Inflammatory macrophage treated with lipopolysaccharide for 4 hours (primary cell): ENCODE measurements around the gene ANKRD13A.
"Not testable (repeated sequence)": the region's sequence is repeated elsewhere in the genome, so short reads cannot be mapped to it uniquely, and the experiment has no call there.

Experiments
- DNase-seq: peaks from one replicate; pipeline ENCODE4 v3.0.0-alpha.2; 2020

Gene ANKRD13A

DNA sequence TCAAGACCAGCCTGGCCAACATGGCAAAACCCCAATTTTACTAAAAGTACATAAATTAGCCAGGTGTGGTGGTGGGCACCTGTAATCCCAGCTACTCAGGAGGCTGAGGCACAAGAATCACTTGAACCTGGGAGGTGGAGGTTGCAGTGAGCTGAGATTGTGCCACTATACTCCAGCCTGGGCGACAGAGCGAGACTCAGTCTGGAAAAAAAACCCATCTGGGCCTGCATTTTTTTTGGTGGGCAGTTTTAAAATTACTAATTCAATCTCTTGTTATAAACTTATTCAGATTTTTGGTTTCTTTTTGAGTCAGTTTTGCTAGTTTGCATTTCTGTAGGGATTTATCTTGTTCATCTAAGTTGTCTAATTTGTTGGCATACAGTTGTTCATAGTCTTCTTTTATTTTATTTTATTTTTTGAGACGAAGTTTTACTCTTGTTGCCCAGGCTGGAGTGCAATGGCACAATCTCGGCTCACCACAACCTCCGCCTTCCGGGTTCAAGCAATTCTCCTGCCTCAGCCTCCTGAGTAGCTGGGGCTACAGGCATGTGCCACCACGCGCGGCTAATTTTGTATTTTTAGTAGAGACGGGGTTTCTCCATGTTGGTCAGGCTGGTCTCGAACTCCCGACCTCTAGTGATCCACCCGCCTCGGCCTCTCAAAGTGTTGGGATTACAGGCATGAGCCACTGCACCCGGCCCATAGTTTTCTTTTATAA is 9.6 kb downstream of the ANKRD13A start:
- not testable (repeated sequence) for DNase-seq

- peak; percentile 78 for DNase-seq
These were observed 11.9 kb downstream of the ANKRD13A start for GRCh38 chr12:110010853-110011723.

- peak; percentile 78 for DNase-seq
These were observed 12.9 kb downstream of the ANKRD13A start for GRCh38 chr12:110012137-110012536.

GRCh38 chr12:110012659-110013058 is 13.4 kb downstream of the ANKRD13A start:
- no peak for DNase-seq

DNA sequence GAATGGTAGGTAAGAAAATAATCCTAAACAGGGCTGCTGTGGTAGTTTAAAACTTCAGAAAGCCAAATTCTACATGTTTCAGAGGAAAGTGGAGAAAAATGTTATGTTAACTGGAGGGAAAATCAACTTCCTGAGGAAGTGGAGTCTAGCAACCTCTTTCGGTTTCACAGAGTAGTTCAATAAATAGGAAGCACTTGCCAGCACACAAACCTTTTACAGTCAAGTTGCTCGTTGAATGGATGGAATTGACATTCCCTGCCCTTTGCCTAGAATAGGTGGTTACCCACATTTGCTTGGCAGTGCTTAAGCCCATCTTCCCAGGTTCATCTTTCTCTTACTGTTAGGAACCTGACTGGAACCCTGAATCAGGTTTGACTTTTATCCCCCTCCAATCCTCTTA is 15.9 kb downstream of the ANKRD13A start:
- DNase-seq: peak; percentile 82

- no peak for DNase-seq
These were observed 21.7 kb downstream of the ANKRD13A start for GRCh38 chr12:110020956-110021355.

DNA sequence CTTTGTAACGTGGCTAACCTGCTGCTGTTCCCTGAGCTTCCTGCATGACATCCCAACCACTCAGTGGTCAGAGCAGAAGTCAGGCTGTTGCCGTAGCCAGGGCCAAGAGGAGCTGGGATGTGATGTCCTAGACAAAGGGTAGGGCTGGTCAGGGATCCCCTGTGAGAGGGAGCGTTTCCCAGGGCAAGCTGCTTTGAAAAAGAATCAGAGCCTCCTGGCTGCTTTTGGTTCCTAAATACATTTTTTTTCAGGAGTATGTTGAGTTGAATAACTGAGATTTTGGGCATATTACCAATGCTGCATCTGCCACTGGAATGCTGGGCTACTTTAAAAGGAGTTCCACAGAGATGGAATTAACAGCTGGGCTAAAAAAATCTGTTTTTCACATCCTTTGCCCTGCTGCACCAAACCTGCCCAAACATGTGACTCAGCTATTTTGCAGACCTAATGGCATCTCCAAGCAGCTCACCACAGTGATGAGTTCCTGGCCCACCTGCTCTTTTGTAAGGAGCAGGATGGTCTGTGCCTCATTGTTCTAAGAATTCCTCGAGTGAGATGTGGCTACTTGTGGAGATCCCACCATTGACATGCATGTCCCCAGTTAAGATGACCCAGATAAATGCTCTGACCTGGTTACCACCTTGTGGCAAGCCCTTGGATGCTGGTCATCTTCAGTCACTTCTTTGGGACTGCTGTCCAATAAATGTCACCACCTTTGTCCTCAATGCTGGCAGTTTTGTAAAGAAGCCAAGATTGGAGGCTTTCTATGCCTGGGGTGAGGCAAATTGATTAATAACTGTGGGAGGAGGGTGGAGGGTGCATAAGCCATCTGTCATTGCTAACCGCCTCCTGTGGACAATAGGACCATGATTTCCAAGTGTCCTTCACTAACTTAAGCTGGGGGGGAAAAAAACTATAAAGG is 24.1 kb downstream of the ANKRD13A start:
- no peak for DNase-seq

- DNase-seq: no peak
These were observed 24.8 kb downstream of the ANKRD13A start for GRCh38 chr12:110024051-110024450.

DNA sequence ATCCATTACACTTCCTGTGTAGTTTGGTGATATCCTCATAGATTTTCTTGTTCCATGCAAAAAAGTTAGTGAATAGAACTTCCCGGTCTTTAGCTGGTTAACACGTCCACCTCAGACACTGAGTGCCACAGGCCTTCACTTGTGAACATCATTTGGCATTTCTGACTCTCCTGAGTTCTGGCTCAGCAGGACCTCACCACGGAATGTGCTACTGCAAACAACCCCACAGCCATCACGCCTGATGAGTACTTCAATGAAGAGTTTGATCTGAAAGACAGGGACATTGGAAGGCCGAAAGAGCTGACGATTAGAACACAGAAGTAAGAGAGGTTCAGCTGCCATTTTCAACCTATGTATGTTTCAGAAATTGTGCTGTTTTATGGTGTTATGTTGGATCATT is 29.1 kb downstream of the ANKRD13A start:
- no peak for DNase-seq

GRCh38 chr12:110029290-110029815 is 30.1 kb downstream of the ANKRD13A start:
- no peak for DNase-seq

GRCh38 chr12:110033888-110034287 is 34.7 kb downstream of the ANKRD13A start:
- DNase-seq: no peak

DNA sequence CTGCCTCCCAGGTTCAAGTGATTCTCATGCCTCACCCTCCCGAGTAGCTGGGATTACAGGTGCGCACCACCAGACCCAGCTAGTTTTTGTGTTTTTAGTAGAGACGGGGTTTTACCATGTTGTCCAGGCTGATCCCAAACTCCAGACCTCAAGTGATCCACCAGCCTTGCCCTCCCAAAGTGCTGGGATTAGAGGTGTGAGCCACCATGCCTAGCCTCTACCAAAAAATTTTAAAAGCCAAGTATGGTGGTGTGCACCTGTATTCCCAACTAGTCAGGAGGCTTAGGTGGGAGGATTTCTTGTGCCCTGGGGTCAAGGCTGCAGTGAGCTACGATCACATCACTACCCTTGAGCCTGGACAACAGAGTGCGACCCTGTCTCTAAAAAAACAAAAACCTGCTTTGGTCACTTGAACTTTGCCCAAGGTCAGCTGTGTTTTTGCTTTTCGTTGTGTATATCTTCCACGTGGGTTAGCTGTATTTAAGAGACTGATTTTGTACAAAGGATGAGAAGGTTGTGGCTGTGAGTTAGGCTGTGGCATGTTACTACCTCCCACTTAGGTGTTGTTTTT is 36.4 kb downstream of the ANKRD13A start:
- no peak for DNase-seq

DNA sequence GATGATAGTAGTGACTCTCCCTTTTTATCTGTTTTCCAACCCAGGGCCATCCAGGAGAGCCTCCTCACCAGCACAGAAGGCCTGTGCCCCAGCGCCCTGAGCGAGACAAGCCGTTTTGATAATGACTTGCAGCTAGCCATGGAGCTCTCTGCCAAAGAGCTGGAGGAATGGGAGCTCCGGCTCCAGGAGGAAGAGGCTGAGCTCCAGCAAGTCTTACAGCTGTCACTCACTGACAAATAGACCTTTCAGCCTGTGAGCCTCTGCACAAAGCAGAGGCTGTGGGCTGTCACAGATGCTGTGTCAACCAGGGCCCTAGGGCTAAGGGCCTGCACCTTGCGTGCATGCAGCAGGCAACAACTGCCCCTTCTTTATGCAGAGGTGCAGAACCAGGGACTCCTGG is 38.1 kb downstream of the ANKRD13A start:
- DNase-seq: no peak

DNA sequence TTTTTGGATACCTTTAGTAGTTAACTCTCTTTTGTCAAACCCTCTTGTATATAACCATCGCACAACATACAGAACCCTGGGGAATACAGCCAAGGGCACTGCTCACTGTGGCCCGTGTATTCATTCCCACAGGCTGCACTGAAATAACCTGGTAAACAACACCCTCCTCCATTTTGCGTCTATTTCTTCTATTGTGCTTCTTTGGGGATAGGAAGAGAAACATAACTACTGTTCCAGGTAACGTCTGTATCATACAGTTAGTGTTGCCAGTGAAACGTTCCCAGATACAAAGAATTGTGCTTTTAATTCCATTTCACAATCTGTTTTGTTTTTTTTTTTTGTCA is 39.5 kb downstream of the ANKRD13A start:
- DNase-seq: no peak

- no peak for DNase-seq
These were observed 40.0 kb downstream of the ANKRD13A start for GRCh38 chr12:110039085-110039807.

GRCh38 chr12:110042264-110042663 is 43.0 kb downstream of the ANKRD13A start:
- no peak for DNase-seq

- DNase-seq: peak; percentile 19
These were observed 47.4 kb downstream of the ANKRD13A start for GRCh38 chr12:110046451-110047187.

DNA sequence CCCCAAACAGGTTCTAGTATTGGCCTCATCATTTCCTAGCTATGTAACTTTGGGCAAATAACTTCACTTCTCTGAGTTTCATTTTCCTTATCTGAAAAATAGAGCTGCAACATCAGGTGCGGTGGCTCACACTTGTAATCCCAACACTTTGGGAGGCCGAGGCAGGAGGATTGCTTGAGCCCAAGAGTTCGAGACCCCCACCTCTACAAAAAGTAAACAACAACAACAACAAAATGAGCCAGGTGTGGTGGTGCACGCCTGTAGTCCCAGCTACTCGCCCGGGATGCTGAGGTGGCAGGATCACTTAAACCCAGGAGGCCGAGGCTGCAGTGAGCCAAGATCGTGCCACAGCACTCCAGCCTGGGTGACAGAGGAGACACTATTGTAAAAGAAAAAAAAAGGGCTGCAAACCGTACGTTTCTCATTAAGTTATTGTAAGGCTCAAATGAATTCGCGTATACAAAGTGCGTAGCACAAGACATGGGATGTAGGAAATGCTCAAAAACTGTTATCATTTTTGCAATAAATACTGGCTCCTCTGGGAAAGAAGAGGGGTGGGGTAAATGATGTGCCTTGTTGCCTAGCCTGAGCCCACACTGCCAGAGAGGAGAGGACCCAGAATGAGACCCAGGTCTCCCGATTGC is 48.2 kb downstream of the ANKRD13A start:
- no peak for DNase-seq

DNA sequence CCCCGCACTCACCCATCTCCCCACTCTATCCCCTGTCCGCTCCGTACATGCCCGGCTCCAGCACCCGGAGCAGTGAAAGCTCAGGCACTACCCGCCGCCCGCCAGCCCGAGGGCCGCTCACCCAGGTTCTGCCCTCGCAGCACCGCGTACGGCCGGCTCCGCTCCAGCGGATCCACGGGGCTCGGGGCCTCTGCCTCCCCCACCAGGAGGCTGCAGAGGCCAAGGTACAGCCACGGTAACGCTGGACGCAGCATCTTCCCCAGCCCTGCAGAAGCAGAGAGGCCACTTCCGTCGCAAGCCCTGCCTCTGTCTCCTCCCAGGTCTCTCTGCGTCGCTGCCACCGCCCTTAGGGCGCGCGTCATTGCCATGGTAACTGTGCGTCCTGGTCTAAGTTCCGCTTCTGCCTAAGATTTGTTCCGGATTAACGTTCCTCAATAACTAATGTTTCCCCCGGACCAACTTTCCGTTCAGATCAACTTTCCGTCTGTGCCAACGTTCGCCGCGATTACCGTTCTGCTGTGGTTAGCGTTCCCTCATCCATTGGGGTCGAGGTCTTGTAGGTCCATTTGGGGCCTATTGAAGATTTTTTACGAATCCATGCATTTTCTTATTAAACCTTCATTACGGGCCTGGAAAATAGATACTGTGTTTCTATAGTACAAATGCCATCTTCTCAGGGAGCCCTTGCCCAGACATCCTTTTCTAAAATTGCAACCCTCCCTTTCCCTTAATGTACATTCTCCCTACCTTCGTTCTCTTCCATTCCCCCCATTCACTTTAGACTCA is 49.2 kb downstream of the ANKRD13A start, which contains the start of gene C12orf76:
TSS of gene C12orf76 (minus strand) at position 281 of the 786 bp plus-strand sequence. CDS start at position 254, 27 bp downstream.
- peak; percentile 99 for DNase-seq

DNA sequence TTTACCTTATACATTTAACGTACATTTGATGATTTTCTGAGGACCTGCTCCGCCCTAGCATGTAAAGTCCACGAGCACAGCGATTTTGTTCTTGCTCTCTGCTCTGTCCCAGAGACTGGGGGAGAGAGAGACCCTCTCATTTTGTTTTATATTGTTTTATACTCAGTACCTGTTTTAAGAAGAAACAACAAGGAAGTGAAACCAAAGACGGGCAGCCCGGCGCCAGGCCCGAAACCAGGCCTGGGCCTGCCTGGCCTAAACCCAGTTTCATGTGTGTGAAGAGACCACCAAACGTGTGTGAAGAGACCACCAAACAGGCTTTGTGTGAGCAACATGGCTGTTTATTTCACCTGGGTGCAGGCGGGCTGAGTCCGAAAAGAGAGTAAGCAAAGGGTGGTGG is 49.8 kb downstream of the ANKRD13A start:
- peak; percentile 55 for DNase-seq
